Liver (tissue), 9 donors: ENCODE measurements around the gene MSX2. TPM values are rescaled to one million over a fixed set of nuclear protein-coding genes. Genes with fewer than 3 reads are reported as not detected.

Experiments used
- DNase-seq: peaks from one replicate; pipeline ENCODE4 v3.0.0-alpha.2; 2017; ENCODE audit warnings: low spot score
- H3K27ac ChIP-seq, 2 donors: one replicate each; pipeline ENCODE4 v1.7.0; 2013; ENCODE audit warnings: inconsistent platforms in 2 of 2, low read length in 2 of 2, control low read depth in 1 of 2, low read depth in 1 of 2, mild to moderate bottlenecking in 1 of 2
- H3K27me3 ChIP-seq, 4 donors: one replicate each; pipeline versions ENCODE4 v1.6.1 to v1.7.0; 2013; ENCODE audit warnings: low read length in 3 of 4, inconsistent platforms in 1 of 4, mild to moderate bottlenecking in 1 of 4, moderate library complexity in 1 of 4; ENCODE audit not compliant: control insufficient read depth in 4 of 4, insufficient read depth in 4 of 4
- H3K36me3 ChIP-seq, 4 donors: one replicate each; pipeline versions ENCODE4 v1.6.1 to v1.7.0; 2013; ENCODE audit warnings: low read length in 3 of 4, mild to moderate bottlenecking in 3 of 4, low read depth in 1 of 4, moderate library complexity in 1 of 4; ENCODE audit not compliant: control insufficient read depth in 4 of 4, insufficient read depth in 3 of 4
- H3K4me1 ChIP-seq, 4 donors: one replicate each; pipeline versions ENCODE4 v1.6.1 to v1.7.0; 2013; ENCODE audit warnings: low read length in 3 of 4, mild to moderate bottlenecking in 3 of 4, moderate library complexity in 1 of 4; ENCODE audit not compliant: control insufficient read depth in 4 of 4, insufficient read depth in 4 of 4
- H3K4me3 ChIP-seq, 3 donors: one replicate each; pipeline versions ENCODE4 v1.6.1 to v1.7.0; 2013; ENCODE audit warnings: low read length in 3 of 3, control low read depth in 1 of 3, low read depth in 1 of 3, mild to moderate bottlenecking in 1 of 3
- H3K9ac ChIP-seq, 2 donors: one replicate each; pipeline ENCODE4 v1.7.0; 2013; ENCODE audit warnings: low read length in 2 of 2, mild to moderate bottlenecking in 2 of 2, moderate library complexity in 2 of 2, control low read depth in 1 of 2, low read depth in 1 of 2
- H3K9me3 ChIP-seq, 4 donors: one replicate each; pipeline versions ENCODE4 v1.6.1 to v1.7.0; 2013; ENCODE audit warnings: low read length in 3 of 4; ENCODE audit not compliant: control insufficient read depth in 4 of 4
- CTCF ChIP-seq: fragments of 150-350 bp; IDR thresholded peaks from 2 replicates; pipeline ENCODE4 v1.5.1; 2017; ENCODE audit warnings: improper control_type of control experiment, low read depth, low read length; ENCODE audit not compliant: missing input control
- FOXA1 ChIP-seq: IDR thresholded peaks from 2 replicates; pipeline ENCODE4 v1.6.1; 2016; ENCODE audit warnings: antibody characterized with exemption
- GABPA ChIP-seq, 2 donors: IDR thresholded peaks in 1 of 2; conservative IDR thresholded peaks in 1 of 2; 2 replicates each; pipeline ENCODE4 v1.6.1; 2016; ENCODE audit warnings: antibody characterized with exemption in 2 of 2, mild to moderate bottlenecking in 1 of 2, moderate library complexity in 1 of 2
- HNF4A ChIP-seq, 2 donors: conservative IDR thresholded peaks; 2 replicates each; pipeline ENCODE4 v1.6.1; 2016; ENCODE audit warnings: antibody characterized with exemption in 2 of 2, mild to moderate bottlenecking in 2 of 2
- HNF4G ChIP-seq: IDR thresholded peaks from 2 replicates; pipeline ENCODE4 v1.6.1; 2016; ENCODE audit warnings: antibody characterized with exemption
- JUND ChIP-seq, 2 donors: IDR thresholded peaks; 2 replicates each; pipeline ENCODE4 v1.6.1; 2016; ENCODE audit warnings: antibody characterized with exemption in 2 of 2
- MAX ChIP-seq: IDR thresholded peaks from 2 replicates; pipeline ENCODE4 v1.6.1; 2016; ENCODE audit warnings: antibody characterized with exemption
- NR2F2 ChIP-seq: IDR thresholded peaks from 2 replicates; pipeline ENCODE4 v1.6.1; 2016; ENCODE audit warnings: antibody characterized with exemption
- TAF1 ChIP-seq: conservative IDR thresholded peaks from 2 replicates; pipeline ENCODE4 v1.6.1; 2016; ENCODE audit warnings: antibody characterized with exemption, mild to moderate bottlenecking
- WGBS: extraction: QIAGEN DNeasy Blood & Tissue Kit; methylation state at CpG from one replicate; pipeline ENCODE4 v1.1.7; 2013; 5-methylcytosine and 5-hydroxymethylcytosine counted together
- polyA plus RNA-seq, 2 donors: library from polyadenylated mRNA; stranded (reverse) in 1 of 2; unstranded in 1 of 2; fragments of 200-250 nt in 1 of 2; fragments of >200 nt in 1 of 2; fragmentation: Nextera tagmentation in 1 of 2; extraction: Ambion mirVana in 1 of 2; gene quantifications; one replicate each; pipeline versions ENCODE4 v1.2.1 to v1.2.3, GENCODE V29; 2013 to 2015
- total RNA-seq, 2 donors: library from RNA; depleted of rRNA; stranded (reverse); fragments of >200 nt; gene quantifications; one replicate each; pipeline ENCODE4 v1.2.3, GENCODE V29; 2014
- TF ChIP-seq, protein P1 (sequence below): IDR thresholded peaks from 2 replicates; pipeline ENCODE4 v1.6.1; 2016; ENCODE audit warnings: antibody characterized with exemption
- donor health status: healthy.
- donor health status: healthy.
- donor health status: healthy.
- donor health status: healthy.
- donor health status: healthy.

The MSX2 gene
- total and polyA plus RNA-seq, 4 donors: 0.08 to 0.09 TPM; not detected in 2

DNA sequence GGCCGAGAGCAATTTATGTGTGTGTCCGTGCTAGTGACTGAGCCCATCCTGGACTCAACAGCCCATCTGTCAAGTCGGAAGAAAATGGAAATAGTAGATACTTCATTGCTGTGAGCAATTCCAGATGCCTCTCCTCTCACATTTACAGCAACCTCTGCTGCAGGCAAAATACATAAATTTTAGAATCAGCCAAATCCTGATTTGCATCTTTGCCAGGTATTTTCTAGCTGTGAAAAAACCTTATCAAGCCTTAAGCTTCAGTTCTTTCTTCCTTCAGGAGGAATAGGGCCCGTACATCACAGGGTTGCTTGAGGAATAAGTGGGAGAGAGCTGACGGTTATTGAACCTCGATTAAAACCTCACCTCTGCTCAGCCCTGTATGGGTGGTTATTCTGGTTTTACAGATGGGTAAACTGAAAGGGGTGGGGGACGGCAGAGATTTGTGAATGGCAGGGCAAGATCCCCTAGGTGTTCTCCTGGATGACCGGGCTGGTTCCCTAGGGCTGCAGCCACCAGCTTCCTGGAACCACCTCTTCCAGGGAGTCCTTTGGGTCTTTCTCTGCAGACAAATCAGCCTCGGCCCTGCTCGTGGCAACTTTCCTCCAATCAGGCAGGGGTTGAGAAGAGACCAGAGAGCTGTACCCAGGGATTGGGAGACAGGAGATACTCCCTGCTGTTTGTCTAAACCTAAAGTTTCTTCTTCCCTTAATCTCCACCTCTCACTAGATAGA lies 5.3 kb upstream of the MSX2 start:
- H3K36me3 ChIP-seq: no peaks in the 10 kb centered on the region
- TF ChIP-seq GABPA (IDR thresholded peaks at IDR 0.05 in 1 of 2, conservative IDR thresholded peaks at IDR 0.05 in 1 of 2) (no peak), FOXA1 (no peak), CTCF (no peak), TAF1 (no peak), NR2F2 (no peak), HNF4G (no peak)
- TF ChIP-seq, protein P1, sequence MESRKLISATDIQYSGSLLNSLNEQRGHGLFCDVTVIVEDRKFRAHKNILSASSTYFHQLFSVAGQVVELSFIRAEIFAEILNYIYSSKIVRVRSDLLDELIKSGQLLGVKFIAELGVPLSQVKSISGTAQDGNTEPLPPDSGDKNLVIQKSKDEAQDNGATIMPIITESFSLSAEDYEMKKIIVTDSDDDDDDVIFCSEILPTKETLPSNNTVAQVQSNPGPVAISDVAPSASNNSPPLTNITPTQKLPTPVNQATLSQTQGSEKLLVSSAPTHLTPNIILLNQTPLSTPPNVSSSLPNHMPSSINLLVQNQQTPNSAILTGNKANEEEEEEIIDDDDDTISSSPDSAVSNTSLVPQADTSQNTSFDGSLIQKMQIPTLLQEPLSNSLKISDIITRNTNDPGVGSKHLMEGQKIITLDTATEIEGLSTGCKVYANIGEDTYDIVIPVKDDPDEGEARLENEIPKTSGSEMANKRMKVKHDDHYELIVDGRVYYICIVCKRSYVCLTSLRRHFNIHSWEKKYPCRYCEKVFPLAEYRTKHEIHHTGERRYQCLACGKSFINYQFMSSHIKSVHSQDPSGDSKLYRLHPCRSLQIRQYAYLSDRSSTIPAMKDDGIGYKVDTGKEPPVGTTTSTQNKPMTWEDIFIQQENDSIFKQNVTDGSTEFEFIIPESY: no peak
- H3K4me1 ChIP-seq: peaks cover 0 to 7% (median 3%) of the 10 kb centered on the region in 4 donors
- no peak for DNase-seq
- no peak overlapping the region for H3K27ac ChIP-seq
- peaks cover 0 to 3% (median 0%) of the 10 kb centered on the region in 4 donors for H3K9me3 ChIP-seq
- peaks cover 0 to 25% (median 15%) of the 10 kb centered on the region in 4 donors for H3K27me3 ChIP-seq
- no peak overlapping the region for H3K9ac ChIP-seq
- no peak overlapping the region for H3K4me3 ChIP-seq
- WGBS: 22% methylated on average over 10 of the region's 10 CpGs

DNA sequence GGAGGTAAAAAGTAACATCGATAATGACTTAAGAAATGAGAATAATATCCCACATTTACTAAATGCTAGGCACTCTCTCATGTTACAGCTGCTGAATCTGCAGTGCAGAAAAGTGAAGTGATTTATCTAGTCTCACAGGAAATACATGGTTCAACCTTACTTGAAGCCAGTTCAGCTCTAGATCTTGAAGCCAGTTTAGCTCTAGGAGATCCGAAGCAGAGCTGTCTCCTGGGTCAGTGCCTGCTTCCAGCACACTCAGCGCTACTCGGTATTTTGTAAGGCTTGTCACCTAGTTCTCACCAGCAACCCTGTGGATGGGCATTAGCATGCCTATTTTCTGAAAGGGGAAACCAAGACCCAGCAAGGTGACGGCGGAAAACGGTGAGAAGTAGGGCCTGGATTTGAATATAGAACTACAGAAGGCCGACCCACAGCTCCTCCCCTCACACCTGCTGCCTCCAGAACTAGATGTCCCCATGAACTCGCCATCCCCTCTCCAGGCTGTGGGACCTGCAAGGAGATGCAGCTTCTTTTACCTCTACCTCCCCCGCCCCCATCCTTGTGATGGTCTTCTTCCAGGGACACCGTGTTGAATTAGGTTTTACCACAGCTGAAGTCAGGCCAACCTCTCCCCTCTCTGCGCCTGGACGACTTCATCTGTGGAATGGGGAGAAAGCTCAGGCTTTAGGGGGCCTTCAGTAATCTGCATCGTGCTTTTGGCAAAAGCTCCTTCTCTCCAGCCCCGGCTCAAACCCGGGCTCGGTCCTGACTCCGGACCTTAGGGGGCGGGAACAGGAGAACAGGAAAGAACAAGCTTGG lies 4.4 kb upstream of the MSX2 start:
- H3K4me1 ChIP-seq: peaks cover 0 to 14% (median 5%) of the 10 kb centered on the region in 4 donors
- H3K36me3 ChIP-seq: no peaks in the 10 kb centered on the region
- H3K9ac ChIP-seq: no peak overlapping the region
- WGBS: 18% methylated on average over 19 of the region's 19 CpGs
- TF ChIP-seq HNF4A (conservative IDR thresholded peaks at IDR 0.05) (no peak), JUND (IDR thresholded peaks at IDR 0.05) (no peak), MAX (no peak)
- TF ChIP-seq, protein P1: no peak
- peaks cover 0 to 28% (median 15%) of the 10 kb centered on the region in 4 donors for H3K27me3 ChIP-seq
- no peak overlapping the region for H3K27ac ChIP-seq
- DNase-seq: no peak
- H3K4me3 ChIP-seq: no peak overlapping the region
- peaks cover 0 to 3% (median 0%) of the 10 kb centered on the region in 4 donors for H3K9me3 ChIP-seq
